ENCODE results near the gene GPR78.

The GPR78 gene

GRCh38 chr4:8580321-8581093 lies at the start of gene GPR78:
Gene GPR78 (plus strand): TSS chr4:8580392. CDS start chr4:8580983, 591 bp downstream.
- TF ChIP-seq GATA3 (IDR thresholded peaks at IDR 0.05; ENCODE audit: low read depth, low read length): no peak
- TF ChIP-seq GATA2 (IDR thresholded peaks at IDR 0.05; ENCODE audit: low read depth, low read length): no peak

GRCh38 chr4:8532245-8532781 lies 47.9 kb upstream of the GPR78 start:
- TF ChIP-seq GATA2 (IDR thresholded peaks at IDR 0.05; ENCODE audit: low read depth, low read length) (no peak), GATA3 (IDR thresholded peaks at IDR 0.05; ENCODE audit: low read depth, low read length) (no peak)

GRCh38 chr4:8533274-8533865 lies 46.8 kb upstream of the GPR78 start:
- TF ChIP-seq GATA3 (IDR thresholded peaks at IDR 0.05; ENCODE audit: low read depth, low read length) (no peak), GATA2 (IDR thresholded peaks at IDR 0.05; ENCODE audit: low read depth, low read length) (no peak)

GRCh38 chr4:8534129-8534528 lies 46.1 kb upstream of the GPR78 start:
- TF ChIP-seq GATA2 (IDR thresholded peaks at IDR 0.05; ENCODE audit: low read depth, low read length): no peak

GRCh38 chr4:8534611-8535010 lies 45.6 kb upstream of the GPR78 start:
- TF ChIP-seq GATA2 (IDR thresholded peaks at IDR 0.05; ENCODE audit: low read depth, low read length) (no peak), GATA3 (IDR thresholded peaks at IDR 0.05; ENCODE audit: low read depth, low read length) (no peak)

- TF ChIP-seq GATA2 (IDR thresholded peaks at IDR 0.05; ENCODE audit: low read depth, low read length) (no peak), GATA3 (IDR thresholded peaks at IDR 0.05; ENCODE audit: low read depth, low read length) (no peak)
These were observed 43.7 kb upstream of the GPR78 start for GRCh38 chr4:8536467-8536866.

GRCh38 chr4:8537041-8537461 lies 43.1 kb upstream of the GPR78 start:
- no peak for TF ChIP-seq GATA3 (IDR thresholded peaks at IDR 0.05; ENCODE audit: low read depth, low read length)
- TF ChIP-seq GATA2 (IDR thresholded peaks at IDR 0.05; ENCODE audit: low read depth, low read length): no peak

- TF ChIP-seq GATA2 (IDR thresholded peaks at IDR 0.05; ENCODE audit: low read depth, low read length) (no peak), GATA3 (IDR thresholded peaks at IDR 0.05; ENCODE audit: low read depth, low read length) (no peak)
These were observed 42.0 kb upstream of the GPR78 start for GRCh38 chr4:8538076-8538702.

GRCh38 chr4:8538703-8539567 lies 41.3 kb upstream of the GPR78 start:
- TF ChIP-seq GATA2 (IDR thresholded peaks at IDR 0.05; ENCODE audit: low read depth, low read length): no peak
- no peak for TF ChIP-seq GATA3 (IDR thresholded peaks at IDR 0.05; ENCODE audit: low read depth, low read length)

GRCh38 chr4:8539661-8540060 lies 40.5 kb upstream of the GPR78 start:
- TF ChIP-seq GATA3 (IDR thresholded peaks at IDR 0.05; ENCODE audit: low read depth, low read length) (no peak), GATA2 (IDR thresholded peaks at IDR 0.05; ENCODE audit: low read depth, low read length) (no peak)

GRCh38 chr4:8540072-8540471 lies 40.1 kb upstream of the GPR78 start:
- TF ChIP-seq GATA2 (IDR thresholded peaks at IDR 0.05; ENCODE audit: low read depth, low read length): no peak
- TF ChIP-seq GATA3 (IDR thresholded peaks at IDR 0.05; ENCODE audit: low read depth, low read length): no peak

GRCh38 chr4:8540586-8540985 lies 39.6 kb upstream of the GPR78 start:
- no peak for TF ChIP-seq GATA2 (IDR thresholded peaks at IDR 0.05; ENCODE audit: low read depth, low read length)
- no peak for TF ChIP-seq GATA3 (IDR thresholded peaks at IDR 0.05; ENCODE audit: low read depth, low read length)

GRCh38 chr4:8540991-8541390 lies 39.2 kb upstream of the GPR78 start:
- TF ChIP-seq GATA2 (IDR thresholded peaks at IDR 0.05; ENCODE audit: low read depth, low read length) (no peak), GATA3 (IDR thresholded peaks at IDR 0.05; ENCODE audit: low read depth, low read length) (no peak)
